ENCODE measurements around the gene GPR89A.
"Not testable (repeated sequence)": the region's sequence is repeated elsewhere in the genome, so short reads cannot be mapped to it uniquely, and the experiment has no call there.

Gene GPR89A

GRCh38 chr1:145717833-145718232 lies 110.0 kb downstream of the GPR89A start:
- no peak for DNase-seq (ENCODE audit: low read depth)

GRCh38 chr1:145718465-145718864 lies 110.7 kb downstream of the GPR89A start:
- DNase-seq (ENCODE audit: low read depth), result not testable (repeated sequence)

GRCh38 chr1:145719230-145720079 lies 111.7 kb downstream of the GPR89A start, which contains the start of gene CD160:
Gene CD160 (plus strand): TSS chr1:145719499. CDS start chr1:145728328, 8,829 bp downstream.
- DNase-seq (ENCODE audit: low read depth), result no peak

Data from HS-5 (cell line).